Loucy (cell line): ENCODE measurements around the gene CASQ1.

Experiments used
- H2AFZ ChIP-seq: fragments of 200-600 bp; sonication (generic); 2 replicates; pipeline ENCODE4 v1.6.0; 2016; ENCODE audit warnings: antibody characterized with exemption, mild to moderate bottlenecking, low read length, moderate library complexity
- H3F3A ChIP-seq: fragments of 200-600 bp; 2 replicates; pipeline ENCODE4 v1.6.0; 2016; ENCODE audit warnings: antibody characterized with exemption, low read depth, mild to moderate bottlenecking
- H3K27me3 ChIP-seq: fragments of 200-600 bp; sonication (generic); 2 replicates; pipeline ENCODE4 v1.6.1; 2014; ENCODE audit warnings: low read length, mild to moderate bottlenecking; ENCODE audit not compliant: insufficient read depth, poor library complexity, severe bottlenecking
- H3K36me3 ChIP-seq: fragments of 200-600 bp; sonication (generic); 2 replicates; pipeline ENCODE4 v1.6.1; 2016; ENCODE audit warnings: low read length; ENCODE audit not compliant: insufficient read depth
- H3K4me1 ChIP-seq: fragments of 200-600 bp; sonication (generic); 2 replicates; pipeline ENCODE4 v1.5.1; 2014; ENCODE audit warnings: low read length, mild to moderate bottlenecking; ENCODE audit not compliant: insufficient read depth, poor library complexity, severe bottlenecking
- H3K4me2 ChIP-seq: fragments of 200-600 bp; sonication (generic); 2 replicates; pipeline ENCODE4 v1.6.0; 2014; ENCODE audit warnings: antibody characterized with exemption, low read length, low read depth, mild to moderate bottlenecking; ENCODE audit not compliant: poor library complexity, severe bottlenecking
- H3K4me3 ChIP-seq: fragments of 200-600 bp; sonication (generic); 2 replicates; pipeline ENCODE4 v1.5.1; 2014; ENCODE audit warnings: low read length, mild to moderate bottlenecking, mixed read lengths; ENCODE audit not compliant: poor library complexity, severe bottlenecking
- H3K79me2 ChIP-seq: fragments of 200-600 bp; sonication (generic); 2 replicates; pipeline ENCODE4 v1.6.1; 2014; ENCODE audit warnings: low read length; ENCODE audit not compliant: insufficient read depth
- H3K9ac ChIP-seq: fragments of 200-600 bp; sonication (generic); 2 replicates; pipeline ENCODE4 v1.6.0; 2014; ENCODE audit warnings: mild to moderate bottlenecking, low read depth, low read length, moderate library complexity; ENCODE audit not compliant: poor library complexity, severe bottlenecking
- H3K9me2 ChIP-seq: fragments of 200-600 bp; sonication (generic); replicated peaks from 2 replicates; pipeline ENCODE4 v1.6.1; 2016; ENCODE audit warnings: low read depth, low read length, mixed read lengths
- H3K9me3 ChIP-seq: fragments of 200-600 bp; sonication (generic); 2 replicates; pipeline ENCODE4 v1.6.1; 2014; ENCODE audit warnings: mild to moderate bottlenecking, antibody characterized with exemption, low read length, low read depth; ENCODE audit not compliant: insufficient read depth
- H4K20me1 ChIP-seq: fragments of 200-600 bp; sonication (generic); 2 replicates; pipeline ENCODE4 v1.6.0; 2014; ENCODE audit warnings: antibody characterized with exemption, low read length, mild to moderate bottlenecking; ENCODE audit not compliant: insufficient read depth, poor library complexity, severe bottlenecking
- CTCF ChIP-seq: fragments of 200-600 bp; sonication (generic); conservative IDR thresholded peaks from 2 replicates; pipeline ENCODE4 v1.5.1; 2014; ENCODE audit warnings: mild to moderate bottlenecking, antibody characterized with exemption, low read length
- EZH2phosphoT487 ChIP-seq: fragments of 200-600 bp; IDR thresholded peaks from 2 replicates; pipeline ENCODE4 v1.6.1; 2018; ENCODE audit warnings: antibody characterized with exemption, mild to moderate bottlenecking, moderate library complexity, borderline replicate concordance

The CASQ1 gene

GRCh38 chr1:160193091-160193819 lies 2.9 kb downstream of the CASQ1 start:
- H3K4me3 ChIP-seq = no peak overlapping the region
- no peaks in the 10 kb centered on the region for H4K20me1 ChIP-seq
- no peaks in the 10 kb centered on the region for H3K9me3 ChIP-seq
- no peak overlapping the region for H3K4me2 ChIP-seq
- no peaks in the 10 kb centered on the region for H3K9me2 ChIP-seq
- H2AFZ ChIP-seq = no peak overlapping the region
- no peak for TF ChIP-seq EZH2phosphoT487
- peak; percentile 98 for TF ChIP-seq CTCF
- no peaks in the 10 kb centered on the region for H3K4me1 ChIP-seq
- H3K36me3 ChIP-seq = no peaks in the 10 kb centered on the region
- H3K9ac ChIP-seq = no peak overlapping the region
- H3F3A ChIP-seq = no peaks in the 10 kb centered on the region
- H3K79me2 ChIP-seq = no peaks in the 10 kb centered on the region
- no peaks in the 10 kb centered on the region for H3K27me3 ChIP-seq

- no peaks in the 10 kb centered on the region for H3K79me2 ChIP-seq
- H3K9me3 ChIP-seq = no peaks in the 10 kb centered on the region
- no peak overlapping the region for H2AFZ ChIP-seq
- H4K20me1 ChIP-seq = no peaks in the 10 kb centered on the region
- H3K27me3 ChIP-seq = no peaks in the 10 kb centered on the region
- H3K4me1 ChIP-seq = no peaks in the 10 kb centered on the region
- no peak overlapping the region for H3K4me3 ChIP-seq
- H3K36me3 ChIP-seq = no peaks in the 10 kb centered on the region
- TF ChIP-seq CTCF = no peak
- TF ChIP-seq EZH2phosphoT487 = no peak
- no peaks in the 10 kb centered on the region for H3F3A ChIP-seq
- no peaks in the 10 kb centered on the region for H3K9me2 ChIP-seq
- H3K4me2 ChIP-seq = no peak overlapping the region
- H3K9ac ChIP-seq = no peak overlapping the region
Observed at GRCh38 chr1:160193832-160194736, 3.7 kb downstream of the CASQ1 start.

DNA sequence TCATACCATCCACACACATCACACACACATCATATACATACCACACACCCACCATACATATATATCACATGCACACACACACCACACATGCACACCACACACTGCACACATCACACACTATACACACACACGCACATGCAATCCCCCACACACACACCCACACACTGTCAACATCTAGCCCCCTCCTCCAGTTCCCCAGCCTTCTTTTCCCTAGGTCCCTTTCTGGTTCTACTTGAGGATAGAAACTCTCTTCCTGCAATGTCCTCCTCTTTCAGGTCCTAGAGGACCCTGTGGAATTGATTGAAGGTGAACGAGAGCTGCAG lies 4.3 kb downstream of the CASQ1 start:
- Histone ChIP-seq H3K4me3 (no peak overlapping the region), H3K79me2 (no peaks in the 10 kb centered on the region), H3K9ac (no peak overlapping the region), H3K4me2 (no peak overlapping the region), H3K9me3 (no peaks in the 10 kb centered on the region), H2AFZ (no peak overlapping the region), H4K20me1 (no peaks in the 10 kb centered on the region), H3K27me3 (no peaks in the 10 kb centered on the region), H3K9me2 (no peaks in the 10 kb centered on the region), H3F3A (no peaks in the 10 kb centered on the region), H3K4me1 (no peaks in the 10 kb centered on the region), H3K36me3 (no peaks in the 10 kb centered on the region)
- TF ChIP-seq CTCF (no peak), EZH2phosphoT487 (no peak)
